Stimulated activated CD4-positive, alpha-beta T cell treated with anti-CD3 and anti-CD28 coated beads, Interleukin-15, amount 100 ng/mL, for 24 hours (primary cell): Measurements from ENCODE around the gene CCDC91.

Experiments
- DNase-seq: peaks from one replicate; pipeline ENCODE4 v3.0.0-alpha.2; 2020

The CCDC91 gene

DNA sequence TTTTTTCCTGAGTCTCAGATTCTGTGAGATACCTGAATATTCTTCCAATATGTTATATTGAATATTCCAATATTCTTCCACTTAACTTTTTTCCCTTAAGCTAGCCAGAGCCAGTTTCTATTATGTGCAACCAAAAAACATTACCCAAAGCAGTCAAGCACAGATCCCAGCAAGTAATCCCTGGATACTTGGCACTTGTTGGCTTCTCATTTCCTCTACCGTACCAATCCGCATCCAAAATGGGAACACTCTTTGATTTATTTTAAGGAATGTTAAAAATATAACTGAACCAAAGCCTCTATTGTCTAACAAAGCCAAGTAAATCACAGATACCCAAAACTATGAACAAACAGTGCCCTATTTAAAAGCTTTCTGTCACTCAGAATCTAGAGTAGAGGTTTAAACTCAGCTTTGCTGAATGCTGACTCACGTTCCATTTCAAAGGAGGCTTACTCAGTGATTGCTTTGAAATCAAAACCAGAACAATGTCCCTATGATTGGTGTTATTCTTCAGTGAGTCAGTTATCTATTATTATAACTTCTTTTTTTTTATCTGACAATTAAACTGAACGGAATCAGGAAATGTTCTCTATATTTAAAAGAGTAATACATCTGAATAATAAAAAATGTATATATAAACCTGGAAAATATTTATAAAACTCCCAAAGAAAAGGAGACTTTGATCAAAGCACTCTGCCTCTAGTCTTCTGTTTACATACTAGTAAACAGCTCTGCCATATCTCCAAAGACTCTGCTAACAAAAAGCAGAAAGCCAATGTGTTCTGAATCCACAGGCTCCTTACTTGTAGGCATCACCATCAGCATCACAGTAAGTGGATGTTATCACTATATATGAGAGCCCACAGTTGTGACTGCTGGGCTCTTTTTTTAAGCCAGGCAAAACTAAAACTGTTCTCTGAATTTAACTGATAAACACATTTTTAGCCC lies 360.8 kb downstream of the CCDC91 start:
- DNase-seq: no peak

DNA sequence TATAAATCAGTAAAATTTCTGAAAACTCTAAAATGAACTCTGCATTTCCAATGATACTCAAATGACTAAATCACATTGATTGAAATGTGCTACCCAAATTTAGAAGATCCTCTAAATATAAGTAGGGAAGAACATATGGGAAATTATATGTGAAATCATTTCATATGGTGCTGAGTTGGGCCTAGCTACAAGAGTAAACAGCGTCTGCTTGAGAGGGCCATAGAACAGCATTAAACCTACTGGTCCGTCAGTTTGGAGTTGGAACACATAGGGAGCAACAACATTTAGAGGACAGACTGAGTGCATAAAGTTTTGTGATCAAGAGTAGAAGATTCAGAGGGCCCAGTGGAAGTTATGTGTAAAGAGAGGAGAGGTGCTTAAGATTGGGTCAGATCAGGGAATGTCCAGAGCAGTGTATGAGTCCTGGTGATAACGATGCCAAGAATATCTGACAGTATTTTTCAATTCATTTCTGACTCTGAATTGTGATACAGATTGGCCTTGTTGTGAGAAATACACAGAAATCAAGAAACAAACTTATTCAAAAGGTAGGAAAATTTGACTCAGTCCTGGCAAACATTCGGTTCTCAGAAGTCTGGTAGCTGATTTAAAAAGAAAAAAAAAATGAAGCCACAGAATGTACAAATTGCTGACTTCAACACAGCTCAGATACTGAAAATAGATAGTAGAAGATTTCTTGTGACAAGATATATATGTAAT lies 362.2 kb downstream of the CCDC91 start:
- DNase-seq: no peak

DNA sequence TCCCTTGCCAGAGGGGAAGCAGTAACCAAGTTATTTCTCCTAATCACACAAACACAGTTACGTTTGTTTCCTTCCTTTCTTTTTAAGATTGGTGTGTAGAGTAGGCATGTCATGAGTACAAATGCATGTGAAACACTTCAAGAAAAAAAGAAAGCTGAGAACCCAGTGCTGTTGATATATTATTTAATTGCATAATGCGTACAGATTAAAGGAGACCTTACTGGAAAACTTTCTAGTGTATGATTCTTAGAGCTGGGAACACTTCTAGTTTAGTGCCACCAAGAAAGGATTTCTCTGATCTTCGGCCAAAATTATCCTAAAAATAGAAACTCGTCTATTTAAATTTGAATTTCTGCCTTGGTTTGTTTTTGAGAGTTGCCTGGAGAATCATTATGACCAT lies 365.5 kb downstream of the CCDC91 start:
- DNase-seq: no peak

DNA sequence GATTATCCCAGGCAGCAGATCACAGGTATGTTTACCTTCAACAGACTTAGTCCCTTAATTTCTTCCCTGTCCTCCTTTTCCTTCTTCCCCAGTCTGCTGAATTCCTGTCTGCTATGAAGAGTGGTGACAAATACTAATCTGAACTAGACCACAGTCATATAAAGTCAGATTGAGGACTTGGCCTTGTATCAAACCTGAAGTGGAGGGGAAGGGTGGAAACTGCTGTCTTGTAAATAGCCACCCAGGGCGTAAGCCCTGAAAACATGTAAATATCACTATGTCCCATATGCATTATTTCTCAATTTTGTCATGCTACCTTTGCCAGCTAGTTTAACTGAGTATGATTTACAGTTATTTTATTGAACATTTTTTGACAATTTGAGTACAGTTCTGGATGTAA lies 368.0 kb downstream of the CCDC91 start:
- no peak for DNase-seq

DNA sequence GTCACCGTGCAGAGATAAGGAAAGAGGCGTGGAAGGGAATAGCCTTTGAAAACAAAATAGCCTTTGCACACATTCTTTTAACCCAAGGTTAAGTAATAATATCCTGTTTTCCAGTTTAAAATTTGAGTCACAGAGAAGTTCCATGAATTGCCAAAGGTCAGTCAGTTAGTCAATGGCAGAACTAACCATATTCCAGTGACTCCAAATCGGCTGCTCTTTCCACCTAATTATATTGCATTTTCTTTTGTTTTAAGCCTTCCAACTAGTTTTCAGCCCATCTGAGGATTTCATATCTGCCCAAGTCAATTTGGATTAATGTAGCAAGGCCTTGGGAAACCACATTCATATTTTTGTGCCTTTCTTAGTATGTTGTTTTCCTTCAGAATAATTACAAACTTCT lies 373.0 kb downstream of the CCDC91 start:
- no peak for DNase-seq

DNA sequence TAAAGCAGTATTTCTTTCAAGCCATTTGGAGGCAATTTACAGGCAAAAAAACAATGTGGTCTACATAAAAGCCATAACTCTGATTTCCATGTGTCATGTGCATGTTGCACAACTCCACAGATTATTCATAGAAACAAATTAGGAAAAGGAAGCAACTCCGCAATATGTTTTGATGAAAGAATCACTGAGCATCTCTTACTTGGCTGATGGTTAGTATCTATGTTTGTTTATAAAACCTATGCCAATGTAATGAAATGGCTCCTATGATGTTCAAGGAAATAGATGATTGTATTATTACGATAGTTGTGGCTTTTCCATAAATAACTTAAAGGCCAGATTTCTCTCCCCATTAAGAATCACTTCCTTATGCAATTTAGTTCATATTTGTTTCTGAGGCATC lies 373.7 kb downstream of the CCDC91 start:
- no peak for DNase-seq

DNA sequence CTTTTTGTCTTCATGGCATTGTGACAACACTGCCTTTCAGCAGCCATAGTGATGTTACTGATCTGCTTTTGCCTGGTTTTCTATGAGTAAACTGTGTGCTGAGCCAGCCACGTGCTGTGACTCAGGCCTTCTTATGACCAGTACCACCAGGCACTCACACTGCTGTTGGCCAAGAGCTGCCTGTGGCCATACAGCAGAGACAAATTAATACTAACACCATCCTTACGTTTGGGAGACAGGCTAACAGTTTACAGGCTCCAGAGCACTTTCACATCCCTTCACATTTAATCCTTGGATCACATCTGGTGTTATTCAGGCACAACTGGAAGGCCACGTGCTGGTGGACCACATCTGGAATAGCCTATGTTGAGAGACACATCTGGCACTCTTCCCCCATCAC lies 377.9 kb downstream of the CCDC91 start:
- DNase-seq: no peak

DNA sequence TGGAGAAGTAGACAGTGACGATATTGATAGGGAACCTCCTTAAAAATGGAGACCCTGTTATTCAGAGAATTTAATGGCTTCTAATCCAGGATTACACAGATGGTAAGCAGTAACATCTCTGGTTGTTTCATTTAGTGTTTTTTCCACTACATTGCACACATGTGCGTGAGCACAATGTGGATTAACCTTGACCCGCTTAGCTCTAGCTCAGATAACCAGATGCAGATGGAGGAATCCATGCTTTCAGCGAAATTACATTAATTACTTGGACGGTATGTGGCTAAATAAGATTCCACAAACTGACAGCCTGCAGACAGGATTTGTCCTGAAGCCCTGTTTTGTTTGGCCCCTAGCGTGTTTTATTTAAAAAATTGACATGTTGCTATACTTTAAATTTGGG lies 378.4 kb downstream of the CCDC91 start:
- no peak for DNase-seq

DNA sequence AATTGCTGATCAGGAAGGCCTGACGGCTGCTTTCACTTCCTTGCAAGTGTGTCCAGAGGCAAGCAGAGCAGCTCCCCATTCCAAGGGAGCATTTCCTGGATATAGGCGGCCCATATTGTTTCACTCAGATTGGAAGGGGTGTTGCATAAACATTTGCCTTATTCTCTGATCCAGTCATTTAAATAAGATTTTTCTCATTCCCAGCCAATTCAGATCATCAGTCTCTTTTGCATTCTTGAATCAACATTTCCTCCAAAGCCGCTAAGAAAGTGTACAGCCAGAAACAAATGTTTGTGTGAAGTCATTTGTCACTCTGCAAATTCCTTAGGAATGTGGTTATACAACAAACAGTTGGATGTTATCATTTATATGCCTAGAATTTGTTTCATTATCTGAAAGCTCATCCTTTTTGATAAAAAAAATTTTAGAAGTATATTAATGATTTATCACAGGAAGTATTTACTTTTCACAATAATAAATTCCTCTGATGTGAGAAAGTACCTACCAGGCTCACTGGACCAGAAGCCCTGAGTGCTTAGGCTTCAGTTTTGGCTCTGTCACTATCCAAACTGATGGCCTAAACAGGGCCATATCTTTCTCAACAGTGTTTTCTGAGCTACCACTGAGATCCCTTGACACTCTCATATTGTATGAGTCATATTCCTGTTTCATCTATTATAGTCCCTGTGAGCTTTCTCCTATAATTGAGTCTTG lies 379.6 kb downstream of the CCDC91 start:
- DNase-seq: no peak

DNA sequence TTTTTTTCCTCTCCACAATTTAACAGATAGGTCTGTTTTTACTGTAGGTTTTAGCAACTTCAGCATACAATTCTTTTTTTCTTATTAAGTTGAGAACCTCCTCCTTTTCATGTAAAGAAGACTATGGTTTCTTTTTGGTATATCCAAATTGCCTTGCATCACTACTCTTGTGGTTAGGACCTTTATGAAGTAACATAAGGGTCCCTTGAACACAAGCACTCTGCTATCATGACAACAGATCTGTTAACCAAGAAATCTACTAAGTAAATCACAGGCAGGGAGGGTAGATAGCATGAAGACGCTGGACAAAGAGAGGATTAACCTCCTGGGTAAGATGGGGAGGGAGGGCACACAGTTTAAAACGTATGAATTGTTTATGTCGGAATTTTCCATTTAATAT lies 380.6 kb downstream of the CCDC91 start:
- no peak for DNase-seq

DNA sequence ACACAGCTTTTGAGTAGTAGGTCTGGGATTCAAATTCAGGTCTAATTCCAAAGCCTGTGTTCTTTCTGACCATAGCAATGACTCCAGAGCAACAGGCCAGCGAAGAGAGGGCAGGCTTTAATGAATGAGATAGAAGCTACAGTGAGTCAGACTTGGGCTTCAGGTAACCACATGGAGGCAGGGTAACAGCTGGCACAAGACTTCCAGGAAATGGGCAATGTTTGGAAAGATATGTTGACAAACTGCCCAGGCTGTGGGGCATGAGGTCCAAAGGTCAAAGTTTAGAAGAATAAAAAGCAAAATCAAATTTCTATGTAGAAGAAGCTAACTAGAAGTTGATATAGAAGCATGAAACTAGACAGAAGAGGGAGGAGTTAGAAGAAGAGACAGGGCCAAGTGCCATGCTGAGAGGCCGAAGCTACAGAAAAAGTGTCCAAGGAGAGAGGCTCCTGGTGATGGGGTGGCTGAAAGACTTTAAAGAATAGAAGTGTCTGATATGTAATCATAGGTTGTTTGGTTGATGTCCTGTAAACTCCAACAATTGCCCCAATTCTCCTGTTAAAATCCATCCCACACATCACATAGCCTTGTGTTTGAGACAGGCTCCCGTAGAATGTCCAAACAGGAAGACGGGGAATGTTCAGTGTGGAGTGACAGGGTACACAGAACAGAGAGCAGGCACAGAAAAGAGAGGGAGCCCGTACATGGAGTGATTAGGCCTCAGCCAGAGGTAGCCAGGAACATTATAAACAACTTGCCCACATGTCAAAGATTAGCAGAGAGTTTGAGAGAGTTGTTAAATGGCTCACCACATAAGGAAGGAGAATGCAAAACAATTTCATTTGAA lies 384.7 kb downstream of the CCDC91 start:
- DNase-seq: no peak

DNA sequence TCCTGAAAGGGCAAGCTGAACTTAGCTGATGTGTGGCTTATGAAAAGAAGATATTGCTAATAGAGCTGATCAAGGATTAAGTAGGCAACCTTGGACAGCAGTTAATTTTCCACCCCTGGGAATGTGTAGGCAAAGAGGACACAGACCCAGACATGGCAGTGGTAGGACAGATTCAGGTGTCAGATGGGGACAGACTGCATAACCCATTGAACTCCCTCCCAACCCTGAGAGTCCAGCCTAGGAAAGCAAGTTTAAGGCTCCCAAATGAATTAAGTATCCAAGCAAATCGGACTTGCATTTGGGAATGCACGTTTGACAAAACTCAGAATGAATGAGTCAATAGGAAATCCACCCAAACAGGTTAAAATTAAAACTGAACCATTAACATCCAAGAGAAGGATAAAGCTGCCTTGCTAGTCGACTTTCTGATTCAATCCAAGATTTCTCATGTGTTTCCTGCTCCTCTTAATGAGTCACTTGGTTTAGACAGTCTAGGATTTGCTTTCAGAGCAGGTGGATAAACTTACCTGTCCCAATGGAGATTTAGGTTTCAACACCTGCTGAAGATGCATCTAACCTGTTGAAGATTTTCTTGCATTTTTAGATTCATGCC lies 385.4 kb downstream of the CCDC91 start:
- DNase-seq: no peak

DNA sequence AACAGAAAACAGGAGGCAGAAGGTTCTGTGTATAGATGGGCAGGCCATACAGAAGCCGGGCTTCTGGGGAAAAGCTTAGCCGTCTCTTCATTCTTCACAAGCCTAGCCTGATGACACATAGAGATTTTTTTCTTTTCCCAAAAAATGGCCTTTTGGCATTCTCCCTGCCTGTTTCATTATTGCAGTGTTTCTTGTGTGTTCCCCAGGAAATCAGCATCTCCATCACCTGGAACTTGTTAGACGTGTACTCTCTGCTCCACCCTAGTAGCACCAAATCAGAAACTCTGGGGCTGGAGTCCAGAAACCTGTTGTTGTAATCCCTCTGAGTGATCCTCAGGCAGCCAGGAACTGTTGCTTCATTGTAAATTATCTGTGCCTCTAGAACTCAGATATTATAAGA lies 388.1 kb downstream of the CCDC91 start:
- DNase-seq: no peak

DNA sequence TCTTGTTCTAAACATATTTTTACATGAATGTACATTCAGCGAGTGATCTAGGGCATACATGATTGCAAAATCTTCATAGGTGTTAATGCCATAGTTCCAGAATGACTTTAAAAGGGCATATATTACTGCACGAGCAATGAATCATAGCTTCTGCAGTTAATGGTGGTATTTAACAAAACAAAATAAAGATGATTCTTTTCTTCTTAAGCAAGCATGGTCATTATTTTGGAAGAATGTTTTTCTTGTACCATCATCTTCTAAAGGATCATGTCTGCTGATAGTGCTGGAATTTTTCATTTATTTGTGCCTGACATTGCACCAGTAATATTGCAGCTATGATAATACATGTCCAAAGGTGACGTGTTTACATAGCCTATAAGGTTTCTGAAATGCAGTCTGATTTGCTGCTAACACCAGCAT lies 388.6 kb downstream of the CCDC91 start:
- DNase-seq: no peak

DNA sequence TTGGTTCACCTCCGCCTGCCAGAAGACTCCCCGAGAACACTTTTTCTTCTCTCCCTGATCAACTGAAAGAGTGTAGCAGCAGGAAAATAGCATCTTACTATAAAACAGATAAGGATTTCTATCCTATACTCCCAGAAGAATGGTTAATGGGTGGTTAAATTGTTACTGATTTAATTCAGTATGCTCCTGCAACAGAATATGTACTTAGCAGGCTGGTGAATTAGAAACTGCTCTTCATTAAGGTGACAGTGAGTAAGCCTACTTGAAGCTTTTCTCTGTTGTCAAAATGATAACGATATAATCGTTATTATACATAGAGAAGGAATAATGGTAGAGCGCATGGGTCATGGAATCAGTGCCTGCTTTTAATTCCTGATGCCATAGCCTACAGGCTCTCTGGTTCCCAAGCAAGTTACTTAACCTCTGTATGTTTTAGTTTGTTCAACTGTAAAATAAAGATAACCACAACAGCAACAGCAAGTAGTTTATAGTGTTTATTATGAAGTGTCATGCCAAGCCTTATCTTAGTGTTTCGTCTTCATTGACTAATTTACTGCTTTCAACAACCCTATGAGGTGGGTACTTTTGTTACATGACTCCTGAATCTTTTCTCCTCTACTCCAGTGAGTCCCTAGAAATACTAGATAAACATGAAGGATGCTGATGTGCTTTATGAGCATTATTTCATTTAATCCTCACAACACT lies 392.6 kb downstream of the CCDC91 start:
- no peak for DNase-seq

DNA sequence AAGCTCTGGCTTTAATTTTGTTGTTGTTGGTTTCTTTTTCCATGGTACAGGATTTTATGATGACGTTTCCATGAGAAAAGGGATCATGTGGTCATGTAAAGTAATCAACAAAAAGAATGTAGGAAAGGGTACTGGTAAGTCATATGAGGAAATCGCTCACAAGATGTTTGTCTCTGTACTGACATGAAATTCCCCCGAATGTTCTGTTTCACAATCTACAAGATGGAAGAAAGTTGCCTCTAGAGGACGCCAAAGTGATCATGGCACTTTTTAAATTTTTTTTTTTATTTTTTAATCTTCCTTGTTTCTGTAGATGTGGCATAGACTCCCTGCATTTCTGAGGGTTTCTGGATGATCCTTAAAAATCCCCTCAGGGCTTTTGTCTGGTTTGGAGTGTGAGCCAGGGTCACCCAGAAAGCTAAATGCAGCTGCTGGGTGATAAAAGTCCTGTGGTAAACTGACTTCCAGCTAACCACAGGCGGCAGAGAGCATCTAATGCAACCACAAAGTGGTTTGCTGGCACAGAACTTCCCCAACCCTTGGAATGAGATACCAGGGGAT lies 393.5 kb downstream of the CCDC91 start:
- no peak for DNase-seq

DNA sequence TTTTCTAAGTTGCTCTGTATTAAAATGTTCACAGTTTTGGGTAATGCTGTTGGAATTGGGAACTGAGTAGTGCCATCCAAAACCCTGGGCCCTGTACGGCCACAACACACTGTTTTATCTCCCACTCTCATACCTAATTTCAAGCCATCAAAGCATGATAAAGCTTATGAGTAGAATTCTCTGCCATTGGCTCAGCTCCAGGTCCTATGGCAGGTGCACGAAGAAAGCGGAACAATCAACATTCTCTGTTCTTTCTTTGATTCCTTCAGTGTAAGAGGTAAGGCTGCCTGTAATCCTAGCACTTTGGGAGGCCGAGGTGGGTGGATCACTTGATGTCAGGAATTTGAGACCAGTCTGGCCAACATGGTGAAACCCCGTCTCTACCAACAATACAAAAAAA lies 394.9 kb downstream of the CCDC91 start:
- no peak for DNase-seq

DNA sequence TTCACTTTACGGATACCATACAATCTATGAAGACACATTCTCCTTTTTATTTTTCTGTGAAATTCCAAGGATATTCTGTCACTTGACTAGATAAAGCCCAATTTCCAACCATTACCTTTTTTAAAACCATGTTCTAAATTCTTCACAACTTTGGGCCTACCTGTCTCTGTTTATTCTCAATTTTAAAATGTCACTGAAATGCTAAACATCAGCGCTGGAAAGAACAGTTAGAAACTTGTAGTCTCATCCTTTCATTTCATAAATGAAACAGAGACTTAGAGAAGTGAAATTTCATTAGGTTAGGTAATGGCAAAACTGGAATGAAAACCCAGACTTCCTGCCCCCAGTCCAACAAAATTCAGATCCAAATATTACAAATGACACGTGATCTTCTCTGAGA lies 396.2 kb downstream of the CCDC91 start:
- DNase-seq: no peak

DNA sequence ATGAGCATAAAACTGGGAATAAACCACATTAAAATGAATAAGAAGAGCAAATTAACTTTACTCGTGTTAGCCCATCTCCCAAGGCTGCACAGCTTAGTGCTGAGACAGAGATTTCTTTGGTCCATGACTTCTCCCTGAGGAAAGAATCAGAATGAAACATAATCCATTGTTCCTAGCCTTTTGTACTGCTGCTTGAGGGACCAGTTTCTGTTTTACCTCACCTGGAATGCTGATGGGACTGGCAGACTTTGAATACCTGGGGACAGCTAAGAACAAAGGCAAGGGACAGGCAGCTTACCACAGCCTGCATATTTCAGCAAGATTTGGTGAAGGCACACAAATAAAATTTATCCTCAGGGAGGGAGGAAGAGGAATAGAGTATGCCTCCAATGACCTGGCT lies 401.6 kb downstream of the CCDC91 start:
- no peak for DNase-seq
